HepG2 (cell line): ENCODE results near the gene CNNM1. TPM values are rescaled to one million over a fixed set of nuclear protein-coding genes. Genes with fewer than 3 reads are reported as not detected.

Experiments used
- ARID3A ChIP-seq: IDR thresholded peaks from 2 replicates; pipeline ENCODE4 v1.6.1; 2012; ENCODE audit warnings: low read depth, low read length, improper control_type of control experiment
- CEBPB ChIP-seq: IDR thresholded peaks from 2 replicates; pipeline ENCODE4 v1.6.1; 2011; ENCODE audit warnings: low read depth, low read length, improper control_type of control experiment, borderline replicate concordance
- CREB1 ChIP-seq, 2 experiments: fragments of 450-650 bp in 1 of 2; IDR thresholded peaks; 2 replicates each; pipeline ENCODE4 v1.6.1; 2016 to 2017; ENCODE audit warnings: control low read depth in 1 of 2, mild to moderate bottlenecking in 1 of 2, missing compliant biosample characterization in 1 of 2, missing genetic modification characterization in 1 of 2
- CREM ChIP-seq, 2 experiments: sonication (generic) in 1 of 2; formaldehyde crosslinking in 1 of 2; IDR thresholded peaks; 2 replicates each; pipeline versions ENCODE4 v1.4.0 to v1.6.1; 2016 to 2020; ENCODE audit warnings: antibody characterized with exemption in 1 of 2, mild to moderate bottlenecking in 1 of 2, missing genetic modification reagents in 1 of 2
- DMAP1 ChIP-seq: IDR thresholded peaks from 2 replicates; pipeline ENCODE4 v1.6.1; 2016
- FOSL2 ChIP-seq: sonication (generic); formaldehyde crosslinking; IDR thresholded peaks from 2 replicates; pipeline ENCODE4 v1.4.0; 2020; ENCODE audit warnings: missing genetic modification reagents
- GATAD2A ChIP-seq: IDR thresholded peaks from 2 replicates; pipeline ENCODE4 v1.6.1; 2016
- KDM3A ChIP-seq: IDR thresholded peaks from 2 replicates; pipeline ENCODE4 v1.6.1; 2018; ENCODE audit warnings: low read depth, missing compliant biosample characterization
- PITX1 ChIP-seq: sonication (generic); formaldehyde crosslinking; IDR thresholded peaks from 2 replicates; pipeline ENCODE4 v1.5.1; 2020; ENCODE audit warnings: mild to moderate bottlenecking, missing genetic modification reagents
- SOX13 ChIP-seq, 3 experiments: fragments of 450-650 bp in 1 of 3; sonication (generic) in 1 of 3; formaldehyde crosslinking in 1 of 3; IDR thresholded peaks in 2 of 3; conservative IDR thresholded peaks in 1 of 3; 2 replicates each; pipeline versions ENCODE4 v1.5.0 to v1.6.1; 2016 to 2020; ENCODE audit warnings: antibody characterized with exemption in 1 of 3, mild to moderate bottlenecking in 1 of 3, missing compliant biosample characterization in 1 of 3, missing genetic modification reagents in 1 of 3, moderate library complexity in 1 of 3
- ZFAT ChIP-seq: sonication (generic); formaldehyde crosslinking; conservative IDR thresholded peaks from 2 replicates; pipeline ENCODE4 v1.8.1; 2023; ENCODE audit warnings: missing genetic modification reagents, inconsistent platforms
- ZMYM4 ChIP-seq: sonication (generic); formaldehyde crosslinking; IDR thresholded peaks from 2 replicates; pipeline ENCODE4 v1.8.1; 2023; ENCODE audit warnings: mild to moderate bottlenecking, missing genetic modification reagents
- ZNF333 ChIP-seq: sonication (generic); formaldehyde crosslinking; IDR thresholded peaks from 2 replicates; pipeline ENCODE4 v1.4.0; 2020; ENCODE audit warnings: mild to moderate bottlenecking, missing genetic modification reagents, borderline replicate concordance
- ZNF451 ChIP-seq: sonication (generic); formaldehyde crosslinking; IDR thresholded peaks from 2 replicates; pipeline ENCODE4 v1.5.0; 2020; ENCODE audit warnings: mild to moderate bottlenecking, missing genetic modification reagents
- ZNF781 ChIP-seq: sonication (generic); formaldehyde crosslinking; IDR thresholded peaks from 2 replicates; pipeline ENCODE4 v1.5.1; 2020; ENCODE audit warnings: borderline replicate concordance, mild to moderate bottlenecking, missing genetic modification reagents; ENCODE audit errors: not compliant biosample characterization
- ZNF841 ChIP-seq: sonication (generic); formaldehyde crosslinking; IDR thresholded peaks from 2 replicates; pipeline ENCODE4 v1.8.1; 2023; ENCODE audit warnings: missing genetic modification reagents, borderline replicate concordance
- polyA plus RNA-seq, 8 experiments: library from polyadenylated mRNA; depleted of rRNA in 3 of 8; stranded (reverse) in 7 of 8; unstranded in 1 of 8; fragments of >200 nt; fragmentation: Illumina TruSeq in 4 of 8; extraction: Trizol in 4 of 8; gene quantifications; 2 replicates each; pipeline versions ENCODE4 v1.2.1 to v1.2.3, GENCODE V29; 2011 to 2016; ENCODE audit warnings: low read depth in 4 of 8, missing spikeins in 1 of 8, mixed read lengths in 1 of 8; ENCODE audit not compliant: insufficient read depth in 1 of 8
- total RNA-seq, 5 experiments: library from RNA; depleted of rRNA; stranded (reverse); fragments of >200 nt; fragmentation: Illumina TruSeq; extraction: Trizol; gene quantifications; 2 replicates each; pipeline ENCODE4 v1.2.3, GENCODE V29; 2016; ENCODE audit warnings: low read depth in 1 of 5
- TF ChIP-seq, protein P1 (sequence below): sonication (generic); formaldehyde crosslinking; IDR thresholded peaks from 2 replicates; pipeline ENCODE4 v1.5.1; 2020; ENCODE audit warnings: mild to moderate bottlenecking, missing genetic modification reagents, borderline replicate concordance
- TF ChIP-seq, protein P2 (sequence below): sonication (generic); formaldehyde crosslinking; IDR thresholded peaks from 2 replicates; pipeline ENCODE4 v1.4.0; 2020; ENCODE audit warnings: mild to moderate bottlenecking, missing genetic modification reagents

The CNNM1 gene
- total and polyA plus RNA-seq, 2 of the 13 experiments (the other 11 are each of a cell fraction or from before 2014, with no cell fraction given): 4.3 to 9.6 TPM

DNA sequence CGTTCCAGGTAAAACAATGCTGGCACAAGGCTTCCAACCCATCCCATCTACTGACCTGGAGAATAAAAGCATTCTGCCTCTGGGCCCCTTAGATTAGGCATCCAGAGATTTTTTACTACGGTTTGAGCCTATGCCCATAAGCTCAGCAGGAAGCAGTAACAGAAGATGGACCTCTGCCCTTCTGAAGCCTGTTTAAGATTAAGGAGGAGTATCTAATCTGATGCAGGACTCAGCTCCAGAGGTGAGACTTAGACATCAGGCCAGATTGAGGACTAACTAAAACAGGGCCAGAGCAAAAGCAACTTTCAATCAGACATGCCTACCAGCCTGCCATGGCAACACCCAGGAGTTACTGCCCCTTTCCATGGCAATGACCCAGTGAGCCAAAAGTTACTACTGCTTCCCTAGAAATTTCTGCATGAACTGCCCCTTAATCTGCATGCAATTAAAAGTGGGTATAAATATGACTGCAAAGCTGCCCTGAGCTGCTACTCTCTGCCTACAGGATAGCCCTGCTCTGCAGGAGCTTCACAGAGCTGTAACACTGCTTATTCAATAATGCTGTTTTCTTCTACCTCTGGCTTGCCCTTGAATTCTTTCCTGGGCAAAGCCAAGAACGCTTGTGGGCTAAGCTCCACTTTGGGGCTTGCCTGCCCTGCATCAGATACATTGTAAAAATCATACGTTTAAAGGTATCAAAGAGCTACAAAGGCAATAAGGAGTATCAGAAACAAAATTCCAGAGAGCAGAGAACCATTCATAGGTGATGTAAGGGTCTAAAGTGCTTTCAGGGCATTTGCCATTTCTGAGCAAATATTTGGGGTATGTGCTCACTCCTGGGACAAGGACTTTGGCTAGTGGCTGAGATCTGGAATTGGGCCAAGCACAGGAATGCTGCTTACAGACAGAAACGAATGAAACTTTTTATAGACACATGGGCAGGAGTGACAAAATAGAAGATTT lies 25.0 kb upstream of the CNNM1 start (continued):
- TF ChIP-seq ARID3A (peak; percentile 78), ZNF333 (CRISPR knock-in tag) (no peak; the same call in 1 of the 2 replicates), CREB1 (IDR thresholded peaks at IDR 0.05) (no peak), CREB1 (CRISPR knock-in tag; IDR thresholded peaks at IDR 0.05) (0 out of 2 replicates have a peak, but pooled peaks have one; percentile 17), CEBPB (peak; percentile 54; the same call in 1 of the 2 replicates), FOSL2 (CRISPR knock-in tag) (peak; percentile 70), ZNF451 (CRISPR knock-in tag) (no peak), ZNF841 (CRISPR knock-in tag) (no peak), ZNF781 (CRISPR knock-in tag) (no peak), GATAD2A (CRISPR knock-in tag) (peak; percentile 83), DMAP1 (CRISPR knock-in tag) (0 out of 2 replicates have a peak, but pooled peaks have one; percentile 40), KDM3A (CRISPR knock-in tag) (peak; percentile 39; the same call in 1 of the 2 replicates), ZFAT (CRISPR knock-in tag) (no peak), CREM (IDR thresholded peaks at IDR 0.05) (peak; percentile 60; the same call in 1 of the 2 replicates), CREM (CRISPR knock-in tag; IDR thresholded peaks at IDR 0.05) (no peak), ZMYM4 (CRISPR knock-in tag) (peak; percentile 55), PITX1 (peak; percentile 63; the same call in 1 of the 2 replicates), SOX13 (IDR thresholded peaks at IDR 0.05) (no peak), SOX13 (CRISPR knock-in tag; conservative IDR thresholded peaks at IDR 0.05 in 1 of 2, IDR thresholded peaks at IDR 0.05 in 1 of 2) (peak in 1 of 2 experiments; percentile 64; a peak in 2 of 4 replicates)
- TF ChIP-seq, protein P1, sequence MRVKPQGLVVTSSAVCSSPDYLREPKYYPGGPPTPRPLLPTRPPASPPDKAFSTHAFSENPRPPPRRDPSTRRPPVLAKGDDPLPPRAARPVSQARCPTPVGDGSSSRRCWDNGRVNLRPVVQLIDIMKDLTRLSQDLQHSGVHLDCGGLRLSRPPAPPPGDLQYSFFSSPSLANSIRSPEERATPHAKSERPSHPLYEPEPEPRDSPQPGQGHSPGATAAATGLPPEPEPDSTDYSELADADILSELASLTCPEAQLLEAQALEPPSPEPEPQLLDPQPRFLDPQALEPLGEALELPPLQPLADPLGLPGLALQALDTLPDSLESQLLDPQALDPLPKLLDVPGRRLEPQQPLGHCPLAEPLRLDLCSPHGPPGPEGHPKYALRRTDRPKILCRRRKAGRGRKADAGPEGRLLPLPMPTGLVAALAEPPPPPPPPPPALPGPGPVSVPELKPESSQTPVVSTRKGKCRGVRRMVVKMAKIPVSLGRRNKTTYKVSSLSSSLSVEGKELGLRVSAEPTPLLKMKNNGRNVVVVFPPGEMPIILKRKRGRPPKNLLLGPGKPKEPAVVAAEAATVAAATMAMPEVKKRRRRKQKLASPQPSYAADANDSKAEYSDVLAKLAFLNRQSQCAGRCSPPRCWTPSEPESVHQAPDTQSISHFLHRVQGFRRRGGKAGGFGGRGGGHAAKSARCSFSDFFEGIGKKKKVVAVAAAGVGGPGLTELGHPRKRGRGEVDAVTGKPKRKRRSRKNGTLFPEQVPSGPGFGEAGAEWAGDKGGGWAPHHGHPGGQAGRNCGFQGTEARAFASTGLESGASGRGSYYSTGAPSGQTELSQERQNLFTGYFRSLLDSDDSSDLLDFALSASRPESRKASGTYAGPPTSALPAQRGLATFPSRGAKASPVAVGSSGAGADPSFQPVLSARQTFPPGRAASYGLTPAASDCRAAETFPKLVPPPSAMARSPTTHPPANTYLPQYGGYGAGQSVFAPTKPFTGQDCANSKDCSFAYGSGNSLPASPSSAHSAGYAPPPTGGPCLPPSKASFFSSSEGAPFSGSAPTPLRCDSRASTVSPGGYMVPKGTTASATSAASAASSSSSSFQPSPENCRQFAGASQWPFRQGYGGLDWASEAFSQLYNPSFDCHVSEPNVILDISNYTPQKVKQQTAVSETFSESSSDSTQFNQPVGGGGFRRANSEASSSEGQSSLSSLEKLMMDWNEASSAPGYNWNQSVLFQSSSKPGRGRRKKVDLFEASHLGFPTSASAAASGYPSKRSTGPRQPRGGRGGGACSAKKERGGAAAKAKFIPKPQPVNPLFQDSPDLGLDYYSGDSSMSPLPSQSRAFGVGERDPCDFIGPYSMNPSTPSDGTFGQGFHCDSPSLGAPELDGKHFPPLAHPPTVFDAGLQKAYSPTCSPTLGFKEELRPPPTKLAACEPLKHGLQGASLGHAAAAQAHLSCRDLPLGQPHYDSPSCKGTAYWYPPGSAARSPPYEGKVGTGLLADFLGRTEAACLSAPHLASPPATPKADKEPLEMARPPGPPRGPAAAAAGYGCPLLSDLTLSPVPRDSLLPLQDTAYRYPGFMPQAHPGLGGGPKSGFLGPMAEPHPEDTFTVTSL: peak; percentile 82; the same call in 1 of the 2 replicates
- TF ChIP-seq, protein P2, sequence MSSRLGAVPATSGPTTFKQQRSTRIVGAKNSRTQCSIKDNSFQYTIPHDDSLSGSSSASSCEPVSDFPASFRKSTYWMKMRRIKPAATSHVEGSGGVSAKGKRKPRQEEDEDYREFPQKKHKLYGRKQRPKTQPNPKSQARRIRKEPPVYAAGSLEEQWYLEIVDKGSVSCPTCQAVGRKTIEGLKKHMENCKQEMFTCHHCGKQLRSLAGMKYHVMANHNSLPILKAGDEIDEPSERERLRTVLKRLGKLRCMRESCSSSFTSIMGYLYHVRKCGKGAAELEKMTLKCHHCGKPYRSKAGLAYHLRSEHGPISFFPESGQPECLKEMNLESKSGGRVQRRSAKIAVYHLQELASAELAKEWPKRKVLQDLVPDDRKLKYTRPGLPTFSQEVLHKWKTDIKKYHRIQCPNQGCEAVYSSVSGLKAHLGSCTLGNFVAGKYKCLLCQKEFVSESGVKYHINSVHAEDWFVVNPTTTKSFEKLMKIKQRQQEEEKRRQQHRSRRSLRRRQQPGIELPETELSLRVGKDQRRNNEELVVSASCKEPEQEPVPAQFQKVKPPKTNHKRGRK (CRISPR knock-in tag): no peak
